Epithelial cell of esophagus (primary cell): Measurements from ENCODE around the gene OR6C2.

ENCODE experiments used
- DNase-seq: peaks from one replicate; pipeline ENCODE4 v3.0.0; 2010; ENCODE audit warnings: low read depth
- H3K4me3 ChIP-seq: 2 replicates; pipeline ENCODE4 v1.5.1; 2011; ENCODE audit warnings: mild to moderate bottlenecking, low read length, control low read depth
- CTCF ChIP-seq: IDR thresholded peaks from 2 replicates; pipeline ENCODE4 v1.5.1; 2011; ENCODE audit warnings: low read depth, mild to moderate bottlenecking, low read length, control low read depth, inconsistent platforms; ENCODE audit not compliant: insufficient read depth; ENCODE audit errors: missing control alignments

OR6C2 gene

DNA sequence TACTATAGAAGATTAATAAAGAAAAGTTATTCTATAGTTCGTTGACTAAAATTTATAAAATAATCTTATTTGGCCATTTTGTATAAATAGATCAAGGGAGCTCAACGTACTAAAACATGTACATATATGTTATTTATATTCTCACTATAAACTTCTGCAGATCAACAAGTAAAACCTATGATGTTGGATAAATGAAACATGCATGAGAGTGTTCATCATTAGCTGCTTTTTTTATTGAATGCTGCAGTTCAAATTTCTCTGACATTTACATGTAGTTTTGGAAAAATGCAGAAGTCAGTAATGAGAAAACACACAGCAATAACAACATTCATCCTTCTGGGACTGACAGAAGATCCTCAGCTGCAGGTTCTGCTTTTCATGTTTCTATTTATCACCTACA, 48.2 kb downstream of the OR6C2 start, which contains the start of gene OR6C68:
OR6C68 (plus strand) TSS at position 301 of the 400 bp plus-strand sequence; CDS start at position 301, 0 bp downstream.
- TF ChIP-seq CTCF, result no peak
- no peak within 1 kb of the TSS for H3K4me3 ChIP-seq
- no peak for DNase-seq

DNA sequence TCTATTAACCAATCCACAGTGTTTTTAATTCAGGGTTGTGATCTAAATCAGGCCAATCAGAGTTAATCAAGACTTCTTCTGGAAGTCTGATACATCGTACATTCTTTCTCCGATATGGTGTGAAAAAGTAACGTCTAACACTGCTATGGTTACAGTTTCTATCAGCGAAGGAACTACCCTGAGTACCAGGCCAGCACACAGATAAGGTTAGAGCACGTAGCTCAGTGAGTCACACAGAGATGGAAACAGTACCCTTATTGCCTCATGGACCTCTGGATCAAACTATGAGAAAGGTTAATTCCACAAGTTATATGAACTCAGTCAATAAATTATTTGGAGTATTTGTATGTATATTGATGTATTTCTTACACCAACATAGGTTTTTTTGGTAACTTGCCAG, 51.6 kb downstream of the OR6C2 start:
- no peak for TF ChIP-seq CTCF

DNA sequence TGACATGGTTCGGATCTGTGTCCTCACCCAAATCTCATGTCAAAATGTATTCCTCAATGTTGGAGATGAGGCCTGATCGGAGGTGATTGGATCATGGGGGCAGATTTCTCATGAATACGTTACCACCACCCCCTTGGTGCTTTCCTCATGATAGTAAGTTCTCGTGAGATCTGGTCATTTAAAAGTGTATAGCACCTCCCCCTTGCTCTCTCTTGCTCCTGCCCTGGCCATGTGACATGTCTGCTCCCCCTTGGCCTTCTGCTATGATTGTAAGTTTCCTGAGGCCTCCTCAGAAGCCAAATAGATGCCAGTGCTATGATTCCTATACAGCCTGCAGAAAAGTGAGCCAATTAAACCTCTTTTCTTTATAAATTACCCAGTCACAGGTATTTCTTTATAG, 55.4 kb downstream of the OR6C2 start:
- DNase-seq, result no peak
- H3K4me3 ChIP-seq, result no peak overlapping the region
- TF ChIP-seq CTCF, result no peak

More for the DNA sequence above, 51.6 kb downstream of the OR6C2 start:
- no peak for DNase-seq
- no peak overlapping the region for H3K4me3 ChIP-seq

DNA sequence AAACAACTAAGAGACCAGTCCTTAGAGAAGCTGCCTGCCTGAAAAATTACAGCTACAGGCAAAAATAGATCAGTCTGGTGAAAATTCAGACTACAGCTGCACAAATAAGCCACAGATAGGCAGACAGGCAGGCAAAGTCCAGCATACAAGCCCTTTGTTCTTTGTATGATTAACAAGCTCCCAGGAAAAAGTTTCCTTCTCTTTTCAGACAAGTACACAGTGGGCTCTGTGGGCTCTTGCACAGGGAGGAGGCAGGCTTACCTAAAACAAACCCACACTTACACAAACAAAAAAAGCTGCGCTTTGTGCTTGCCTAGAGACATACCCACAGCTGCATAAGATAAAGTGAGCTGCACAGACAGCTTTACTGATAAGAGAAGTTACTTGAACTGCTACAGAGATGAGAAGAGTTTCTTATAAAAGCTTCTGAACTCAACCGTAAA, 56.0 kb downstream of the OR6C2 start:
- H3K4me3 ChIP-seq, result no peak overlapping the region
- no peak for TF ChIP-seq CTCF
- DNase-seq, result no peak

GRCh38 chr12:55501601-55502000, 57.7 kb downstream of the OR6C2 start:
- TF ChIP-seq CTCF, result no peak
- DNase-seq, result no peak
- no peak overlapping the region for H3K4me3 ChIP-seq
